CD4-positive, alpha-beta T cell treated with Interferon alpha-2 for 1 hour (primary cell): ENCODE measurements around the gene PPP1R14C.
"Not testable (repeated sequence)": the region's sequence is repeated elsewhere in the genome, so short reads cannot be mapped to it uniquely, and the experiment has no call there.

ENCODE experiments used
- DNase-seq, 2 donors: peaks; one replicate each; pipeline ENCODE4 v3.0.0-alpha.2; 2020 to 2022

The PPP1R14C gene

GRCh38 chr6:150142670-150143515 lies at the start of gene PPP1R14C:
Gene PPP1R14C (plus strand): TSS chr6:150143044. CDS start chr6:150143193, 149 bp downstream.
- DNase-seq, result peak in 1 of 2 donors; percentile 6

GRCh38 chr6:150093397-150093796 lies 49.4 kb upstream of the PPP1R14C start:
- DNase-seq, result no peak

- no peak for DNase-seq
Observed at GRCh38 chr6:150098155-150098554, 44.7 kb upstream of the PPP1R14C start.

- no peak for DNase-seq
Observed at GRCh38 chr6:150099546-150099945, 43.3 kb upstream of the PPP1R14C start.

- no peak for DNase-seq
Observed at GRCh38 chr6:150099953-150100352, 42.9 kb upstream of the PPP1R14C start.

- DNase-seq, result no peak
Observed at GRCh38 chr6:150100745-150101144, 42.1 kb upstream of the PPP1R14C start.

- no peak for DNase-seq
Observed at GRCh38 chr6:150102750-150103270, 40.0 kb upstream of the PPP1R14C start.

GRCh38 chr6:150112233-150112632 lies 30.6 kb upstream of the PPP1R14C start:
- no peak for DNase-seq

- DNase-seq, result no peak
Observed at GRCh38 chr6:150115769-150116168, 27.1 kb upstream of the PPP1R14C start.

GRCh38 chr6:150116200-150116800 lies 26.5 kb upstream of the PPP1R14C start:
- no peak for DNase-seq

- no peak for DNase-seq
Observed at GRCh38 chr6:150118203-150118602, 24.6 kb upstream of the PPP1R14C start.

GRCh38 chr6:150118627-150119026 lies 24.2 kb upstream of the PPP1R14C start:
- DNase-seq, result no peak

- no peak for DNase-seq
Observed at GRCh38 chr6:150119173-150119572, 23.7 kb upstream of the PPP1R14C start.

GRCh38 chr6:150123645-150124044 lies 19.2 kb upstream of the PPP1R14C start:
- no peak for DNase-seq

GRCh38 chr6:150124235-150124634 lies 18.6 kb upstream of the PPP1R14C start:
- no peak for DNase-seq

GRCh38 chr6:150126641-150127291 lies 16.1 kb upstream of the PPP1R14C start:
- no peak for DNase-seq

GRCh38 chr6:150128425-150128824 lies 14.4 kb upstream of the PPP1R14C start:
- DNase-seq, result no peak

GRCh38 chr6:150129616-150130505 lies 13.0 kb upstream of the PPP1R14C start:
- DNase-seq, result no peak

GRCh38 chr6:150133686-150134085 lies 9.2 kb upstream of the PPP1R14C start:
- DNase-seq, result no peak

- no peak for DNase-seq
Observed at GRCh38 chr6:150134280-150134920, 8.4 kb upstream of the PPP1R14C start.

- not testable (repeated sequence) for DNase-seq
Observed at GRCh38 chr6:150137711-150138110, 5.1 kb upstream of the PPP1R14C start.

- no peak for DNase-seq
Observed at GRCh38 chr6:150138638-150139037, 4.2 kb upstream of the PPP1R14C start.
